B cell (primary cell): Measurements from ENCODE around the gene GNB2. TPM values are rescaled to one million over a fixed set of nuclear protein-coding genes. Genes with fewer than 3 reads are reported as not detected.

Source experiments
- ATAC-seq: fragments of 200-7000 bp; cut with Tn5 transposase; one replicate; pipeline ENCODE4 v1.10.0; 2021; ENCODE audit warnings: low read depth, mild to moderate bottlenecking, moderate number of reproducible peaks, moderate library complexity
- CTCF ChIA-PET: fragments of 350-600 bp; sonication (Branson Sonifier 250); formaldehyde crosslinking; loops from one replicate; lab custom pipeline; 2021; ENCODE audit warnings: antibody characterized with exemption, inconsistent platforms; lab: Charles Lee
- POLR2A ChIA-PET: fragments of 350-600 bp; sonication (Branson Sonifier 250); formaldehyde crosslinking; loops from one replicate; lab custom pipeline; 2021; ENCODE audit warnings: antibody characterized with exemption; lab: Charles Lee
- DNase-seq: peaks from one replicate; pipeline ENCODE4 v3.0.0; 2013
- H2AFZ ChIP-seq: 2 replicates; pipeline ENCODE4 v1.6.1; 2012; ENCODE audit warnings: mild to moderate bottlenecking, low read depth, low read length; ENCODE audit not compliant: insufficient read depth, poor library complexity, severe bottlenecking
- H3K27ac ChIP-seq, 2 donors: 1 replicate in 1 of 2; 2 replicates in 1 of 2; pipeline ENCODE4 v1.5.1; 2012 to 2013; ENCODE audit warnings: low read length in 2 of 2, mild to moderate bottlenecking in 2 of 2, moderate library complexity in 1 of 2
- H3K27me3 ChIP-seq, 4 experiments: fragments of 200-600 bp in 1 of 4; sonication (generic) in 1 of 4; replicated peaks in 1 of 4; 1 replicate in 2 of 4; 2 replicates in 2 of 4; pipeline versions ENCODE4 v1.6.1 to v1.7.0; 2013 to 2016; ENCODE audit warnings: low read length in 3 of 4, mild to moderate bottlenecking in 2 of 4, mixed read lengths in 1 of 4, moderate library complexity in 1 of 4; ENCODE audit not compliant: insufficient read depth in 4 of 4, control insufficient read depth in 3 of 4; ENCODE audit errors: control extremely low read depth in 1 of 4
- H3K36me3 ChIP-seq, 2 experiments: replicated peaks in 1 of 2; 1 replicate in 1 of 2; 2 replicates in 1 of 2; pipeline versions ENCODE4 v1.6.1 to v1.7.1; 2013; ENCODE audit warnings: low read length in 1 of 2; ENCODE audit not compliant: insufficient read depth in 2 of 2, control insufficient read depth in 1 of 2; ENCODE audit errors: control extremely low read depth in 1 of 2, extremely low read depth in 1 of 2
- H3K4me1 ChIP-seq, 2 donors: fragments of 200-600 bp in 1 of 2; sonication (generic) in 1 of 2; 1 replicate in 1 of 2; 2 replicates in 1 of 2; pipeline versions ENCODE4 v1.5.1 to v1.6.1; 2013 to 2017; ENCODE audit warnings: low read length in 2 of 2; ENCODE audit not compliant: control insufficient read depth in 2 of 2, insufficient read depth in 2 of 2
- H3K4me2 ChIP-seq: replicated peaks from 2 replicates; pipeline ENCODE3; 2012; ENCODE audit warnings: mild to moderate bottlenecking, low read depth, low read length; ENCODE audit not compliant: poor library complexity, severe bottlenecking
- H3K4me3 ChIP-seq, 5 experiments: fragments of 200-600 bp in 1 of 5; sonication (generic) in 1 of 5; 1 replicate in 3 of 5; 2 replicates in 2 of 5; pipeline versions ENCODE4 v1.5.1 to v1.7.0; 2011 to 2016; ENCODE audit warnings: low read length in 4 of 5, mild to moderate bottlenecking in 4 of 5, low read depth in 2 of 5, control low read depth in 1 of 5, moderate library complexity in 1 of 5; ENCODE audit not compliant: insufficient read depth in 1 of 5; ENCODE audit errors: control extremely low read depth in 1 of 5, extremely low read depth in 1 of 5
- H3K79me2 ChIP-seq: fragments of 200-600 bp; sonication (generic); one replicate; pipeline ENCODE4 v1.6.0; 2016; ENCODE audit warnings: low read length; ENCODE audit not compliant: control insufficient read depth, insufficient read depth
- H3K9ac ChIP-seq: fragments of 200-600 bp; sonication (generic); 2 replicates; pipeline ENCODE4 v1.6.1; 2017; ENCODE audit warnings: mild to moderate bottlenecking, low read length, moderate library complexity
- H3K9me3 ChIP-seq, 3 donors: one replicate each; pipeline versions ENCODE4 v1.6.1 to v1.7.1; 2013; ENCODE audit warnings: low read length in 2 of 3; ENCODE audit not compliant: control insufficient read depth in 2 of 3, insufficient read depth in 1 of 3; ENCODE audit errors: control extremely low read depth in 1 of 3
- H4K20me1 ChIP-seq: 2 replicates; pipeline ENCODE4 v1.6.0; 2012; ENCODE audit warnings: mild to moderate bottlenecking, low read length; ENCODE audit not compliant: insufficient read depth, control insufficient read depth, poor library complexity, severe bottlenecking
- H3K27ac Mint-ChIP-seq: one replicate; pipeline ENCODE4 v1.8.0; 2021; ENCODE audit warnings: mixed read lengths
- H3K27me3 Mint-ChIP-seq: one replicate; pipeline ENCODE4 v1.8.0; 2021; ENCODE audit warnings: mixed read lengths
- H3K4me1 Mint-ChIP-seq: one replicate; pipeline ENCODE4 v1.8.0; 2021; ENCODE audit warnings: mixed read lengths
- H3K4me3 Mint-ChIP-seq: one replicate; pipeline ENCODE4 v1.8.0; 2021; ENCODE audit warnings: mixed read lengths
- H3K9me3 Mint-ChIP-seq: one replicate; pipeline ENCODE4 v1.8.0; 2022; ENCODE audit warnings: mixed read lengths; ENCODE audit not compliant: insufficient read depth
- CTCF ChIP-seq: fragments of 200-600 bp; IDR thresholded peaks from one replicate; pipeline ENCODE4 v1.8.0; 2022; ENCODE audit warnings: antibody characterized with exemption, mild to moderate bottlenecking
- EZH2 ChIP-seq: IDR thresholded peaks from 2 replicates; pipeline ENCODE4 v1.6.1; 2012; ENCODE audit warnings: borderline replicate concordance, low read depth, mild to moderate bottlenecking, moderate library complexity, low read length; ENCODE audit not compliant: insufficient read depth, poor library complexity, severe bottlenecking
- WGBS: methylation state at CpG from one replicate; pipeline ENCODE4 v1.1.5; 2013; ENCODE audit warnings: missing lambda C conversion rate; ENCODE audit not compliant: insufficient coverage; 5-methylcytosine and 5-hydroxymethylcytosine counted together
- intact Hi-C: fragments of 100-400 bp; cut with micrococcal nuclease; formaldehyde crosslinking; loops from one replicate; pipeline ENCODE4 v1.10.0; 2022
- polyA plus RNA-seq: library from polyadenylated mRNA; depleted of rRNA; stranded (reverse); fragments of >200 nt; gene quantifications from 2 replicates; pipeline ENCODE4 v1.2.3, GENCODE V29; 2012
- total RNA-seq, 2 donors: library from RNA; stranded (reverse); fragments of 120-200 nt in 1 of 2; gene quantifications; 1 replicate in 1 of 2; 2 replicates in 1 of 2; pipeline versions ENCODE4 v1.2.3 to v1.2.4, GENCODE V29; 2013 to 2022

Gene GNB2
- total and polyA plus RNA-seq, 2 donors (not counting 1 experiment from before 2014, with no cell fraction given) = 127 to 221 TPM

GRCh38 chr7:100688326-100688860 lies 14.9 kb downstream of the GNB2 start:
- ATAC-seq (no peak), DNase-seq (no peak)
- no peak overlapping the region for H3K27ac Mint-ChIP-seq
- POLR2A ChIA-PET = no interaction called here
- CTCF ChIA-PET = interaction anchor here (1.3 to 9.8 kb wide), 5 partner anchors 12 to 164 kb away, joined by 3 to 85 read pairs (median 49); partner anchors contain the start of genes POP7 and SLC12A9
- Histone ChIP-seq H4K20me1 (peaks cover 96% of the 10 kb centered on the region), H3K36me3 (peaks cover 0 to 66% of the 10 kb centered on the region in 2 experiments), H3K9ac (no peak overlapping the region), H3K4me2 (no peak overlapping the region), H3K4me1 (peaks cover 36 to 37% of the 10 kb centered on the region in 2 donors), H3K27me3 (no peaks in the 10 kb centered on the region), H3K79me2 (peaks cover 68% of the 10 kb centered on the region), H3K4me3 (no peak overlapping the region), H2AFZ (no peak overlapping the region), H3K9me3 (no peaks in the 10 kb centered on the region), H3K27ac (no peak overlapping the region)
- peak overlapping the region; percentile 3 for H3K4me3 Mint-ChIP-seq
- TF ChIP-seq EZH2 = no peak
- TF ChIP-seq CTCF = no peak
- 97% methylated on average over 15 of the region's 16 CpGs for WGBS
- H3K27me3 Mint-ChIP-seq = no peaks in the 10 kb centered on the region
- H3K4me1 Mint-ChIP-seq = peaks cover 39% of the 10 kb centered on the region
- intact Hi-C loops = no loop called here
- H3K9me3 Mint-ChIP-seq = no peaks in the 10 kb centered on the region
